ENCODE data around the gene NUDT22.

NUDT22 gene

GRCh38 chr11:64275031-64275800 is 49.1 kb downstream of the NUDT22 start:
- Histone ChIP-seq H3K4me3 (ENCODE audit: insufficient read depth, low read depth, low read length) (no peak overlapping the region), H3K27ac (ENCODE audit: insufficient read depth, low read depth, low read length, poor library complexity, severe bottlenecking) (no peak overlapping the region), H3K27me3 (ENCODE audit: control insufficient read depth, insufficient read depth, low read length, poor library complexity, severe bottlenecking) (no peaks in the 10 kb centered on the region), H3K9me3 (ENCODE audit: control insufficient read depth, low read length) (no peaks in the 10 kb centered on the region), H3K36me3 (ENCODE audit: control insufficient read depth, insufficient read depth, low read length) (peaks cover 6% of the 10 kb centered on the region), H3K4me1 (ENCODE audit: control insufficient read depth, insufficient read depth, low read length) (peaks cover 3% of the 10 kb centered on the region)
- 91% methylated on average over 15 of the region's 15 CpGs for WGBS, 2 experiments

- Histone ChIP-seq H3K4me1 (ENCODE audit: control insufficient read depth, insufficient read depth, low read length) (peaks cover 3% of the 10 kb centered on the region), H3K4me3 (ENCODE audit: insufficient read depth, low read depth, low read length) (no peak overlapping the region), H3K9me3 (ENCODE audit: control insufficient read depth, low read length) (no peaks in the 10 kb centered on the region), H3K36me3 (ENCODE audit: control insufficient read depth, insufficient read depth, low read length) (peaks cover 6% of the 10 kb centered on the region), H3K27ac (ENCODE audit: insufficient read depth, low read depth, low read length, poor library complexity, severe bottlenecking) (no peak overlapping the region), H3K27me3 (ENCODE audit: control insufficient read depth, insufficient read depth, low read length, poor library complexity, severe bottlenecking) (no peaks in the 10 kb centered on the region)
- 89 to 97% methylated on average over 1 of the region's 2 CpGs for WGBS, 2 experiments
These were observed 49.8 kb downstream of the NUDT22 start for GRCh38 chr11:64275841-64276240.

GRCh38 chr11:64276653-64277431 is 50.8 kb downstream of the NUDT22 start:
- H3K27me3 ChIP-seq (ENCODE audit: control insufficient read depth, insufficient read depth, low read length, poor library complexity, severe bottlenecking) = no peaks in the 10 kb centered on the region
- no peak overlapping the region for H3K4me3 ChIP-seq (ENCODE audit: insufficient read depth, low read depth, low read length)
- H3K36me3 ChIP-seq (ENCODE audit: control insufficient read depth, insufficient read depth, low read length) = peaks cover 6% of the 10 kb centered on the region
- peaks cover 3% of the 10 kb centered on the region for H3K4me1 ChIP-seq (ENCODE audit: control insufficient read depth, insufficient read depth, low read length)
- 95 to 96% methylated on average over 17 of the region's 17 CpGs for WGBS, 2 experiments
- no peaks in the 10 kb centered on the region for H3K9me3 ChIP-seq (ENCODE audit: control insufficient read depth, low read length)
- no peak overlapping the region for H3K27ac ChIP-seq (ENCODE audit: insufficient read depth, low read depth, low read length, poor library complexity, severe bottlenecking)

GRCh38 chr11:64278576-64279190 is 52.6 kb downstream of the NUDT22 start:
- Histone ChIP-seq H3K27me3 (ENCODE audit: control insufficient read depth, insufficient read depth, low read length, poor library complexity, severe bottlenecking) (no peaks in the 10 kb centered on the region), H3K4me3 (ENCODE audit: insufficient read depth, low read depth, low read length) (no peak overlapping the region), H3K4me1 (ENCODE audit: control insufficient read depth, insufficient read depth, low read length) (peaks cover 3% of the 10 kb centered on the region), H3K9me3 (ENCODE audit: control insufficient read depth, low read length) (no peaks in the 10 kb centered on the region), H3K27ac (ENCODE audit: insufficient read depth, low read depth, low read length, poor library complexity, severe bottlenecking) (no peak overlapping the region), H3K36me3 (ENCODE audit: control insufficient read depth, insufficient read depth, low read length) (peaks cover 6% of the 10 kb centered on the region)
- WGBS, 2 experiments = 84 to 86% methylated on average over 8 of the region's 8 CpGs

Data from ectodermal cell (in vitro differentiated cells).